ENCODE data around the gene FHIP1A.

FHIP1A gene

DNA sequence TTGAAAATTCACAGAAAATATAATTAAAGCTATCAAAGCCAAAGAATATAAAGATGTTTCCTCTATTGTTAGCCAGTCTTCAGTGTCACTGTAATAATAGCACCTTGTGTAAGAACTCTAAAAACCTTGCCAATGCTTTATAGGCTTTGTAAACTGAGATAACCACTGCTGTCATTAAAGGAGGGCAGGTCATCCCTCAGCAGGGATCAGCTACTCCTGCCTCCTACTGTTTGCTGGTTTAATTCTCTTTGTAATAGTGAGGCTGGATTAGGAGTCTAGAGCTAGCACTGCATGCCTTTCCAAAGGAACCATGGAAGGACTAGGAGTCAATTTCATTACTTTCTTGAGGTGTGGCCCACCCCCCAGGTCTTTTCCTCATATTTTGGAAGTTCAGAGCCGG lies 46.2 kb downstream of the FHIP1A start:
- no peak for DNase-seq (ENCODE audit: low read depth, low spot score)

DNA sequence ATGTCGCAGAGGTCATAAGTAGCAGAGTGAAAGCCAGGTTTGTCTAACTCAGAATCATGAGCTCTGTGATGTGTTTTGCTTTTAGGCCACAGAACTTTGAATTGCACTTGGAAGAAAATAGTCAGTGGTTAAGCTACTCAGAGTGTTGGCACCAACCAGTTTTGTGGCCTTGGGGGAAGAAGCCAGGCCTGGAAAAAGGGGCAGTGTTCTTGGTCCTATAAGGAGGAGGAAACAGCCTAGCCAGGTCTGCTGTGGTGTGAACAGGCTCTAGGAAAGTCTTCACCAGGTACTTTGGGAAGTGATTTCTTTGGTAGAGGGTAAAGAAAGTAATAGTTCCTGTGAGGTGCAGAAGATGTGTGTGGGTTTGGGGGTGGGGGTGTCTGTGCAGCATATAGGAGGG lies 49.2 kb downstream of the FHIP1A start:
- DNase-seq (ENCODE audit: low read depth, low spot score), result no peak

All from smooth muscle cell of the brain vasculature (primary cell).